Lung (tissue), 12 donors: Measurements from ENCODE around the gene PEX7. TPM values are rescaled to one million over a fixed set of nuclear protein-coding genes. Genes with fewer than 3 reads are reported as not detected.

Source experiments
- ATAC-seq: fragments of 200-7000 bp; cut with Tn5 transposase; one replicate; pipeline ENCODE4 v1.9.1; 2020; ENCODE audit warnings: moderate number of reproducible peaks; ENCODE audit not compliant: insufficient read depth, low FRiP score
- DNase-seq, 3 donors: peaks; one replicate each; pipeline ENCODE4 v3.0.0-alpha.2; 2013 to 2017
- H3K27ac ChIP-seq, 2 donors: one replicate each; pipeline ENCODE4 v1.5.1; 2013; ENCODE audit warnings: mild to moderate bottlenecking in 2 of 2, moderate library complexity in 2 of 2, control low read depth in 1 of 2, inconsistent platforms in 1 of 2, low read depth in 1 of 2, low read length in 1 of 2
- H3K27me3 ChIP-seq, 3 donors: one replicate each; pipeline ENCODE4 v1.5.1; 2013; ENCODE audit warnings: low read length in 2 of 3; ENCODE audit not compliant: control insufficient read depth in 3 of 3, insufficient read depth in 3 of 3
- H3K36me3 ChIP-seq, 4 donors: one replicate each; pipeline ENCODE4 v1.5.1; 2013; ENCODE audit warnings: low read length in 4 of 4, mild to moderate bottlenecking in 1 of 4, moderate library complexity in 1 of 4; ENCODE audit not compliant: control insufficient read depth in 4 of 4, insufficient read depth in 4 of 4
- H3K4me1 ChIP-seq, 5 donors: one replicate each; pipeline ENCODE4 v1.5.1; 2013; ENCODE audit warnings: low read length in 5 of 5, mild to moderate bottlenecking in 2 of 5, moderate library complexity in 1 of 5; ENCODE audit not compliant: control insufficient read depth in 5 of 5, insufficient read depth in 5 of 5
- H3K4me3 ChIP-seq: one replicate; pipeline ENCODE4 v1.5.1; 2013; ENCODE audit warnings: mild to moderate bottlenecking, control low read depth, moderate library complexity
- H3K9ac ChIP-seq, 2 donors: one replicate each; pipeline ENCODE4 v1.5.1; 2013; ENCODE audit warnings: low read length in 2 of 2, control low read depth in 1 of 2; ENCODE audit not compliant: insufficient read depth in 1 of 2
- H3K9me3 ChIP-seq, 4 donors: one replicate each; pipeline ENCODE4 v1.5.1; 2013; ENCODE audit warnings: low read length in 3 of 4, mild to moderate bottlenecking in 1 of 4, moderate library complexity in 1 of 4; ENCODE audit not compliant: control insufficient read depth in 4 of 4, insufficient read depth in 3 of 4
- WGBS, 2 donors: extraction: QIAGEN DNeasy Blood & Tissue Kit; methylation state at CpG; one replicate each; pipeline ENCODE4 v1.1.7; 2013; 5-methylcytosine and 5-hydroxymethylcytosine counted together
- polyA plus RNA-seq, 2 donors: library from polyadenylated mRNA; stranded (reverse); fragments of 200-250 nt; gene quantifications; one replicate each; pipeline ENCODE4 v1.2.1, GENCODE V29; 2013
- total RNA-seq, 2 donors: library from RNA; depleted of rRNA in 1 of 2; stranded (reverse); fragments of >200 nt in 1 of 2; gene quantifications; one replicate each; pipeline ENCODE4 v1.2.1, GENCODE V29; 2014 to 2021
- TF ChIP-seq, protein P1 (sequence below): IDR thresholded peaks from 2 replicates; pipeline ENCODE4 v1.5.1; 2012; ENCODE audit warnings: mild to moderate bottlenecking; ENCODE audit errors: control extremely low read depth, extremely low read depth
- donor health status: control.
- donor health status: control.
- donor health status: Bipolar disorder and iron deficiency.
- donor health status: healthy.
- donor health status: DM: yes; HTN: yes; CAD: no.

PEX7 gene
- total and polyA plus RNA-seq, 4 donors, result 4.8 to 12.5 (median 9.5) TPM

DNA sequence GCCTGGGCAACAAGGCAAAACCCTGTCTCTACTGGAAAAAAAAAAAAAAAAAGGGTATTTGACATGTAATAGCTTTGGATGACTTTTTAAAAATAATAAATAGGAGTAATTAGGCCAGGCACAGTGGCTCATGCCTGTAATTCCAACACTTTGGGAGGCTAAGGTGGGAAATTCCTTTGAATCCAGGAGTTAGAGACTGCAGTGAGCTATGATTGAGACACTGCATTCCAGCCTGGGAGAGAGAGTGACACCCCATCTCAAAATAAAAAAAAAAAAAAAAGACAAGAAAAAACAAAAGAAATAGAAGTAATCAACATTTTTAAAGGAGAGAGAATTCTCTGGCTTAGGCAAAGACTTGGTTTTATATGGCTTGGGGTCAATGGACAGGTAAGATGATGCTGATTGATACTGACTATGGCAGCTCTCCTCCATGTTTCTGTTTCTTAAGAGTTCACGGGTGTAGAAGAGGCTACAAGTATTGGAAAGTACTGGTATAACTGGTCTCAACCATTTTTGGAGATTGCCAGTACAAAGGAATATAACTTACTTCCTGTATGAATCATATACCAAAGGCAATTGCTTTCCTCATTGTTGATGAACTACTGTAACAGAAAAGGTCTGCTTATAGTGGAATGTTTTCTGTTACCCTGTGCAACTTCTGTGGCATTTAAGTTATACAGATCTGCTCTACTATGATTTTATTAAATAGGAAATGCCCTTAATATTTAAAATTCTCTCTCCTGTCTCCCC lies 40.2 kb upstream of the PEX7 start:
- no peak overlapping the region for H3K9ac ChIP-seq
- H3K4me1 ChIP-seq, result peaks cover 0 to 22% (median 0%) of the 10 kb centered on the region in 5 donors
- no peaks in the 10 kb centered on the region for H3K9me3 ChIP-seq
- ATAC-seq (no peak), DNase-seq (no peak)
- no peak overlapping the region for H3K4me3 ChIP-seq
- H3K36me3 ChIP-seq, result no peaks in the 10 kb centered on the region
- 40 to 41% methylated on average over 1 of the region's 1 CpG for WGBS, 2 donors
- peak overlapping the region in 1 of 2 donors; percentile 34 for H3K27ac ChIP-seq
- TF ChIP-seq, protein P1, sequence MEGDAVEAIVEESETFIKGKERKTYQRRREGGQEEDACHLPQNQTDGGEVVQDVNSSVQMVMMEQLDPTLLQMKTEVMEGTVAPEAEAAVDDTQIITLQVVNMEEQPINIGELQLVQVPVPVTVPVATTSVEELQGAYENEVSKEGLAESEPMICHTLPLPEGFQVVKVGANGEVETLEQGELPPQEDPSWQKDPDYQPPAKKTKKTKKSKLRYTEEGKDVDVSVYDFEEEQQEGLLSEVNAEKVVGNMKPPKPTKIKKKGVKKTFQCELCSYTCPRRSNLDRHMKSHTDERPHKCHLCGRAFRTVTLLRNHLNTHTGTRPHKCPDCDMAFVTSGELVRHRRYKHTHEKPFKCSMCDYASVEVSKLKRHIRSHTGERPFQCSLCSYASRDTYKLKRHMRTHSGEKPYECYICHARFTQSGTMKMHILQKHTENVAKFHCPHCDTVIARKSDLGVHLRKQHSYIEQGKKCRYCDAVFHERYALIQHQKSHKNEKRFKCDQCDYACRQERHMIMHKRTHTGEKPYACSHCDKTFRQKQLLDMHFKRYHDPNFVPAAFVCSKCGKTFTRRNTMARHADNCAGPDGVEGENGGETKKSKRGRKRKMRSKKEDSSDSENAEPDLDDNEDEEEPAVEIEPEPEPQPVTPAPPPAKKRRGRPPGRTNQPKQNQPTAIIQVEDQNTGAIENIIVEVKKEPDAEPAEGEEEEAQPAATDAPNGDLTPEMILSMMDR, result no peak
- H3K27me3 ChIP-seq, result no peaks in the 10 kb centered on the region

DNA sequence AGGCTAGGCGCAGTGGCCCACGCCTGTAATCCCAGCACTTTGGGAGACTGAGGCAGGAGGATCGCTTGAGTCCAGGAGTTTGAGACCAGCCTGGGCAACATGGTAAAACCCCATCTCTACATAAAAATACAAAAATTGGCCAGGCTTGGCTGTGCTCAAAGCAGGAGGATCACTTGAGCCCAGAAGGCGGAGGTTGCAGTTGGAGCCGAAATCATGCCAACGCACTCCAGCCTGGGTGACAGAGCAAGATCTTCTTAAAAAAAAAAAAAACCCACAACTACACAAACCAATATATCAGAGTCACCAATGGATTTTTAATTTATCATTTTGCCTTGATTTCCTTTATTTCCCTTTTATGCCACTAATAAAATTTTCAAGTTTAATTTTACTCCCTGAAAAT lies 39.4 kb upstream of the PEX7 start:
- Histone ChIP-seq H3K27me3 (no peaks in the 10 kb centered on the region), H3K4me1 (peaks cover 0 to 25% (median 0%) of the 10 kb centered on the region in 5 donors), H3K36me3 (no peaks in the 10 kb centered on the region), H3K27ac (no peak overlapping the region), H3K9me3 (no peaks in the 10 kb centered on the region), H3K9ac (no peak overlapping the region), H3K4me3 (no peak overlapping the region)
- TF ChIP-seq, protein P1, result no peak
- WGBS, 2 donors, result 93 to 95% methylated on average over 6 of the region's 6 CpGs
- DNase-seq (no peak), ATAC-seq (no peak)

DNA sequence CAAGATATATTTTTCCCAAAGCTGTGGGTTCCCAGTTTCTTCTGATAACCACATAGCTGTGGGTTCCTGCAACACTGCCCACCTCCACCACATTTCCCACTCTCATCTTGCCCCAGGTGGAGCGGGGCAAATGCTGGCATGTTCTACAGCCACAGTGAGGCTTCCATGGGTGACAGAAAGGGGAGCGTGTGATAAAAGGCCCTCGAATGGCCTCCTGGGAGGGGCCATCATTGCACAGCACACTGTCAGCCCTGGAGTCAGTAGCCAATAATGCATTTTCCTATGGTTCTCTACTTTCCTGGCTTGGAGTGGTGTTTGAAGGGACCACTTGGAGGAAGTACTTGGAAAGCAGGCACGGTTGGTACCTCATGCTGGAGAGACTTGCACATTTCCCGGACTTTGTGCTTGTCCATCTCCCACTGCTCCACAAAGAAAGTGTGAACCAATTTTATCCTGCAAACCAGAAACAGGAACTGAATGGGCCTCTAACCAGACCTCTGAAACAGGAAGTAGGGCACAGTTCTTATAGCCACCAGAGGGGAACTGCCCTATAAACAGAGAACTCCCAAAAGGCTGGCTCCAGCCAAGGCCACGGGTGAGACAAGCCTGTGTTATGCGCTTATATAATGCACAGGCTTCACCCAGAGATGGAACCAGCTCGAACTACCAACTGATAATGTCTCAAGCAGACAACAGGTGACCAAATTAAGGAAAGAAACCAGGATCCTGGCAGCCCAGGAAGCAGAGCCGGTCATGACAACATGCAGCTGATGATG lies 38.7 kb upstream of the PEX7 start:
- TF ChIP-seq, protein P1, result no peak
- Histone ChIP-seq H3K4me1 (peaks cover 0 to 25% (median 0%) of the 10 kb centered on the region in 5 donors), H3K4me3 (no peak overlapping the region), H3K36me3 (no peaks in the 10 kb centered on the region), H3K9ac (no peak overlapping the region), H3K9me3 (no peaks in the 10 kb centered on the region), H3K27me3 (no peaks in the 10 kb centered on the region), H3K27ac (peak overlapping the region; percentile 13 to 45)
- DNase-seq, result peak in 1 of 3 donors; percentile 12
- ATAC-seq, result peak; percentile 31
- WGBS, 2 donors, result 25 to 58% methylated on average over 9 of the region's 9 CpGs
